ENCODE results near the gene U2AF2. TPM values are rescaled to one million over a fixed set of nuclear protein-coding genes. Genes with fewer than 3 reads are reported as not detected.
A peak's percentile ranks its signal among the peaks of the same experiment; 100 is the strongest.

Gene U2AF2
- total RNA-seq, 2 donors from 2014 or later = 254 to 333 TPM

GRCh38 chr19:55689411-55690108, 34.7 kb downstream of the U2AF2 start:
- no peak for ATAC-seq (replicated peaks)
- Mint-ChIP-seq H3K27me3 (no peaks in the 10 kb centered on the region), H3K27ac (no peak overlapping the region), H3K4me3 (no peak overlapping the region), H3K36me3 (ENCODE audit: low read depth) (peaks cover 56% of the 10 kb centered on the region), H3K9me3 (no peaks in the 10 kb centered on the region), H3K4me1 (no peaks in the 10 kb centered on the region)

DNA sequence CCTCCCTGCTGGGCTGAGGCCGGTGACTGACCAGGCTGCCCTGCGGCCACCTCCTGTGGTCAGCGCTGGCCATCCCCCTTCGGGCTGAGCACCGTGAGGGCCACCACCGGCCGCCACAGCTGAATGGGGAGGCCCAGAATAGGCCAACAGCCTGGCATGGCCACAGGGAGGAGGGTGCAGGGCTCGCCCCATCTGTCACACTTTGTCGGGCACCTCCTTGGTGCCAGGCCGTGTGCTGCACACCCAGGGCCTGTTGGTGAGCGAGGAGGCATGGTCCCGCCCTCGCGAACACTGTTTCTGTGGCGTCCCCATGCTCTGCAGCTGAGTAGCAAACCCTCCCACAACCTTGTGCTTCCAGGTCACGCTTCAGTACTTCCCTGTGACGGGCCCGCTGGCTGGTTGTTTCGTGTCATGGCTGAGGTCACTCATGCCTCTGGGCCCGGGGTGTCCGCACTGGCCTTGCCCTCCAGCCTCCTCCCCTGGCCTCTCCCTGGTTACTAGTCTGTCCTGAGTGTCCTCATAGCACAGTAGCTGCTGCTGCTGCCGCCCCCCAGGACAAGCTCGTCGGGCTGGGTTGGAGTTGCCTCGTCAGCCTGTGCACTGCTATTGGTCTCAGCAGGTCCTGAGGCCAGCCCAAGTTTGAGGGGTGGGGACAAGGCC, 35.4 kb downstream of the U2AF2 start:
- Mint-ChIP-seq H3K4me3 (no peak overlapping the region), H3K27me3 (no peaks in the 10 kb centered on the region), H3K27ac (no peak overlapping the region)

DNA sequence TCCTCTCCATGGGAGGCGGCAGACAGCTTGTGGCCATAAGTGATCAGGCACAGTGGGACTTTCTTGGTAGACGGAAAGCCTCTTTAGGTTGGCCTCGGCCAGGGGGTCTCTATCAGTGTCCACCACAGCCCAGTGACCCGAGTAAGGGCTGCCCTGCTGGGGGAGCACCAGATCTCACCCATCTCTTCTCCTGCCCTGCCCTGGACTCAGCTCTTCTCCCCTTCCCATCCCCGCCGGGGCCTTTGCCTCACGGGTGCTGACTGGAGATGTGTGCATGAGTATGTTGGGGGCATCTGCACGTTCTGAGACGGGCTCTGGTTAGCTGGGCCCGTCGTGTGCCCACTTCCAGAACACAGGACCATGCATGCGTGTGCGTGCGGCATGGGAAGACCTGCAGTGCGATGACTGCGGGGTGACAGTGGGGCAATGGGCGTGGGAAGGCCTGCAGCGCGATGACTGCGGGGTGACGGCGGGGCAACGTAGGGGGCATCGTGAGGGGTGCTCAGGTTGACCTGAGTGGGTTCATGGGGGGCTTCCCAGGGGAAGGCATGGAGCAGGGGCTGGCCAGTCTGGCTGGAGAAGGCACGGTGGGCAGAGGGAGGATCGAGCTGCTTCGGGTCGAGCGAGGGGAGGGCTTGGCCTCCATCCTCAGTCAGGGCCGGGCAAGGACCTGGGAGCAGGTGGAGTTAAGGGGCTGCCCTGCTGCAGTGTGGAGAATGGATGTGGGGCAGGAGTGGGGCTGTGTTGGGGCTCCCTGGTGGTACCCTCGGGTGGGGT, 36.1 kb downstream of the U2AF2 start:
- H3K27me3 Mint-ChIP-seq = no peaks in the 10 kb centered on the region
- no peaks in the 10 kb centered on the region for H3K9me3 Mint-ChIP-seq
- no peak overlapping the region for H3K27ac Mint-ChIP-seq
- no peaks in the 10 kb centered on the region for H3K4me1 Mint-ChIP-seq
- ATAC-seq (replicated peaks) = no peak
- H3K36me3 Mint-ChIP-seq (ENCODE audit: low read depth) = peaks cover 55% of the 10 kb centered on the region
- H3K4me3 Mint-ChIP-seq = no peak overlapping the region

More for the DNA sequence above, 35.4 kb downstream of the U2AF2 start:
- H3K4me1 Mint-ChIP-seq = no peaks in the 10 kb centered on the region
- ATAC-seq (replicated peaks) = no peak
- peaks cover 55% of the 10 kb centered on the region for H3K36me3 Mint-ChIP-seq (ENCODE audit: low read depth)
- no peaks in the 10 kb centered on the region for H3K9me3 Mint-ChIP-seq

GRCh38 chr19:55691561-55692481, 37.0 kb downstream of the U2AF2 start:
- Mint-ChIP-seq H3K4me1 (no peaks in the 10 kb centered on the region), H3K9me3 (no peaks in the 10 kb centered on the region), H3K4me3 (no peak overlapping the region), H3K27me3 (no peaks in the 10 kb centered on the region), H3K27ac (no peak overlapping the region), H3K36me3 (ENCODE audit: low read depth) (peaks cover 57% of the 10 kb centered on the region)
- ATAC-seq (replicated peaks) = no peak

- H3K27ac Mint-ChIP-seq = no peak overlapping the region
- ATAC-seq (replicated peaks) = no peak
- no peak overlapping the region for H3K4me3 Mint-ChIP-seq
- H3K4me1 Mint-ChIP-seq = no peaks in the 10 kb centered on the region
- peaks cover 61% of the 10 kb centered on the region for H3K36me3 Mint-ChIP-seq (ENCODE audit: low read depth)
- no peaks in the 10 kb centered on the region for H3K9me3 Mint-ChIP-seq
- H3K27me3 Mint-ChIP-seq = no peaks in the 10 kb centered on the region
Observed at GRCh38 chr19:55692681-55693081, 37.8 kb downstream of the U2AF2 start.

DNA sequence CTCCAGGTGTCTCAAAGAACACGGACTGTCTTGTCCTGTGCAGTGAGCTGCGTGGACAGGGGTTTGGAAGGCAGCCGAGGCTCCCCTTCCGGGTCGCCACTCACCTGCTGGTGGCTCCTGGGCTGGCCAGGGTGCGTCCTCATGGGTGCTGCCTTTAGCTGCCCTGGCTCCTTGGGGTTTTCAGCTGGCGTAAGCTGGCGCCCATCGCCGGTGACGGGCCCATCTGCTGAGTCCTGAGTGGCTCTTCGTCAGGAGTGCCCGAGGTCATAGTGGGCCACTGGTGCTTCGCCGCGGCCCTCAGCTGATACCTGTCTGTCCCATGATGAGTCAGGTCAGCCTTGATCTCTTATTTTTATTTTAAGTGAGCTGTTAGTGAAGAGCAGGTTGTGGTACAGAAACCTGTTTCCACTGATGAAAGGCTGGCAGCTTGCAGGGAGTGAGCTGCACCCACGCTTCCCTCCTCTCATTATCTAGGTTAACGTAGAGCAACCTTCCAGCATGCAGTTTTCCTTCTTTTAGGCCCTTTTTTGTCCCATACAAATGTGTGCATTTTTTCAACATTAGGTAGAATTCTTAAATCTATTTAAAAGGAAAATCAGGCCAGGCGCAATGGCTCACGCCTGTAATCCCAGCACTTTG, 38.6 kb downstream of the U2AF2 start:
- no peak overlapping the region for H3K27ac Mint-ChIP-seq
- peaks cover 60% of the 10 kb centered on the region for H3K36me3 Mint-ChIP-seq (ENCODE audit: low read depth)
- H3K4me3 Mint-ChIP-seq = no peak overlapping the region
- no peak for ATAC-seq (replicated peaks)
- no peaks in the 10 kb centered on the region for H3K4me1 Mint-ChIP-seq
- no peaks in the 10 kb centered on the region for H3K9me3 Mint-ChIP-seq
- no peaks in the 10 kb centered on the region for H3K27me3 Mint-ChIP-seq

DNA sequence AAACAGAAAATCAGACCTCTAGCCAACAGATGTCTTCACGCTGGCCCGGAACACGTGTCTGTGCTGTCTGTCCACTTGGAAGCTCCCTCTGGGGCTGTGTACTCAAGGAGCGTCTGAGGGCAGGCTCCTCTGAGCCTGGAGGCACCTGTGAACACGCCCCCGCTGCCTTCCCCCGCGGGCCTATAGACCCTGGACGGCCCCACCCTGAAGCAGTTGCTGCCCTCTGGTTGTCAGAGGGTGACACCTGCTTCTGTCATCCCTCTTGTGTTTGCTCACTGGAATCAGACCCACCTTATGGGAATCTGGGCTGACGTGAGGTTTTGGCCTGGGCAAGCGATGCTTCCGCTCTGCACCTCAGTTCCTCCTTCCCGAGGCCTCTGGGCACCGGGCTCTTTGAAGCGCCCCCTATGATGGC, 39.4 kb downstream of the U2AF2 start:
- Mint-ChIP-seq H3K36me3 (ENCODE audit: low read depth) (peaks cover 64% of the 10 kb centered on the region), H3K4me3 (no peak overlapping the region), H3K27ac (no peak overlapping the region), H3K9me3 (no peaks in the 10 kb centered on the region), H3K4me1 (no peaks in the 10 kb centered on the region), H3K27me3 (no peaks in the 10 kb centered on the region)
- ATAC-seq (replicated peaks) = no peak

DNA sequence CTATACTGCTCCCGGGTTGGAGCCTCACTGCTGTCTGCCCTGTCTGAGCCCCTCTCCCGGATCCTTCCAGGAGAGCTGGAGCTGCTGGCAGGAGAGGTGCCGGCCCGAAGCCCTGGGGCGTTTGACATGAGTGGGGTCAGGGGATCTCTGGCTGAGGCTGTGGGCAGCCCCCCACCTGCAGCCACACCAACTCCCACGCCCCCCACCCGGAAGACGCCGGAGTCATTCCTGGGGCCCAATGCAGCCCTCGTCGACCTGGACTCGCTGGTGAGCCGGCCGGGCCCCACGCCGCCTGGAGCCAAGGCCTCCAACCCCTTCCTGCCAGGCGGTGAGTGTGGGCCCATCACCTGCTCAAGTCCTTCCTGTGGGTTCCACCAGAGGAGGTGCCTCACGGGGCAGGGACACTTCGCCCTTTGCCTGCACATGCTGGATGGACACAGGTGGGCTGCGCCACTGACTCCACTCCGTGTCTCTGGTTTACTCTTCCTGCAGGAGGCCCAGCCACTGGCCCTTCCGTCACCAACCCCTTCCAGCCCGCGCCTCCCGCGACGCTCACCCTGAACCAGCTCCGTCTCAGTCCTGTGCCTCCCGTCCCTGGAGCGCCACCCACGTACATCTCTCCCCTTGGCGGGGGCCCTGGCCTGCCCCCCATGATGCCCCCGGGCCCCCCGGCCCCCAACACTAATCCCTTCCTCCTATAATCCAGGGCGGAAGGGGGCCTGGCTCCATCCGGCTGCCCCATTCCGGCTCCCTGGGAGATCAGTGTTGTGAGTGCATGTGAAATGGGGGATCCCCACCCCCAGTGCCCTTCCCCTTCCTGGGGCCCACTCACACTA, 40.0 kb downstream of the U2AF2 start:
- Mint-ChIP-seq H3K27me3 (no peaks in the 10 kb centered on the region), H3K4me3 (no peak overlapping the region), H3K9me3 (no peaks in the 10 kb centered on the region), H3K4me1 (no peaks in the 10 kb centered on the region), H3K27ac (no peak overlapping the region), H3K36me3 (ENCODE audit: low read depth) (peaks cover 64% of the 10 kb centered on the region)
- no peak for ATAC-seq (replicated peaks)

DNA sequence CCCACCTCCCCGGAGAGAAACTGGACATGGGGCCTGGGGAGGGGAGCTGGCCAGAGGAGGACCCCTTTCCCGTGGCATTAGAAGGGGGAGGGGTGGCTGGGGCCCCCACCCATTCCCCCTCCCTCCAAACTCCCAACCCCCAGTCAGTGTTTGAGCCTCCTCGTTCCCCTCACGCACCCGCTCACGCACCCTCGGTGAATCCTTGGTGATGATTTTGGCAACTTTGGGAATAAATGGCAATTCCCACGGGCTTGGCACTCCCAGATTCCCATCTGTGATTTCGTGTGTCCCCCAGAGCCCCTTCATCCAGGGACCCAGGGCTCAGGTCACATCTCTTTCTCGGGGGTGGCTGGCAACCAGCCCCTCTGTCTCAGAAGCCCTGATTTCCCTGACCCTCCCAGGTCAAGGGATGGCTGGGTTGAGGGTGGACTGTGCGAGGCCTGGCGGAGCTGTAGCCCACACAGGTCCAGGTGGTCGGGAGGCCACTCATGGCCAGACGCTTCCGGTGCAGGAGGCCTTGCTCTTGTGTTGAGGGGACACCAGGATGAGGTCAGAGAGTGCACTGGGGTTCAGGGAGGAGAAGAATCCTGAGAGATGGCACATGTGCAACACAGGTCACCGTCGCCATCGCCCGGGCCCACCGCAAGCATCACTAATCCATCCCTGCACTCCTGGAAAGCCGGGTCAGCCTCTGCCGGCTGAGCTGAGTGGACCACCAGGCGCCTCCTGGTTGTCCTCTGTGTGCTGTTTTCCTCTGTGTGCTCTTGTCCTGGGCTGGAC, 40.9 kb downstream of the U2AF2 start:
- Mint-ChIP-seq H3K4me1 (no peaks in the 10 kb centered on the region), H3K36me3 (ENCODE audit: low read depth) (peaks cover 70% of the 10 kb centered on the region), H3K9me3 (no peaks in the 10 kb centered on the region)

DNA sequence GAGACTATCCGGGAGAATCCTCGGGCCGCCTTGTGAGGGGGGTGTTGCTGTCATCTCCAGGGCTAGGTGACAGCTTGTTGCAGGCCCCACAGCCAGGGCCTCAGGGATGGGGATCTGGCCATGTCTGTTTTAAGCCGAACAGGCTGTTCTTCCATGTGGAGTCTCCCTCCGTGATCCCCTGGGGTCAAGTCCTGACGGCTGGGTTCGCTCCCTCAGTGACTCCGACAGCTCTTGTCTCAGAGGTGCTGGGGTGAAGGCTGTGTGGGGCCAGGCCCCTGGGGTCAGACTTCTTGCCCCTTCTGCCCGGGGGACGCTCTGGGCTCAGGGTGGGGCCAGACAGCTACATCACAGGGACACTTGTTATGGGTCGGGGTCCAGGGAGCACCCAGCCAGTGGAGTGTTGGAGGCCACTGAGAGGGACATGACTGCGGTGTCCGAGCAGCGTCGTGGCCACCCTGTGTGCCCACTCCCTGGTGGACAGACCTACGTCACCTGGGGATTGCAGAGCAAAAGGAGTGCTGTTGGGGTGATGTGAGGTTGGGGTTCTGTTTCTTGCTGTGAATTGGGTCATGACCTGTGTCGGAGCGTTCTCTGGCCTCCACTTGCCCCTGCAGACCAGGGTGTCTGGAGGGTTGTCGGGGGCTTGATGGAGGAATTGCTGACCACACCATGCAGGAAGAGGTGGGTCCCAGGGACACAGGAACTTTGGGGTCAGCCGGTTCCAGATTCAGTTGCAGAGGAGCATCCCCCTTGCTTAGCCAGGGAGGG, 41.6 kb downstream of the U2AF2 start:
- peak overlapping the region; percentile 10 for H3K27ac Mint-ChIP-seq
- H3K27me3 Mint-ChIP-seq = no peaks in the 10 kb centered on the region
- no peaks in the 10 kb centered on the region for H3K4me1 Mint-ChIP-seq
- H3K9me3 Mint-ChIP-seq = no peaks in the 10 kb centered on the region
- H3K36me3 Mint-ChIP-seq (ENCODE audit: low read depth) = peaks cover 71% of the 10 kb centered on the region
- no peak overlapping the region for H3K4me3 Mint-ChIP-seq
- no peak for ATAC-seq (replicated peaks)

More for the DNA sequence above, 40.9 kb downstream of the U2AF2 start:
- ATAC-seq (replicated peaks) = no peak
- H3K27me3 Mint-ChIP-seq = no peaks in the 10 kb centered on the region
- H3K27ac Mint-ChIP-seq = no peak overlapping the region
- no peak overlapping the region for H3K4me3 Mint-ChIP-seq

DNA sequence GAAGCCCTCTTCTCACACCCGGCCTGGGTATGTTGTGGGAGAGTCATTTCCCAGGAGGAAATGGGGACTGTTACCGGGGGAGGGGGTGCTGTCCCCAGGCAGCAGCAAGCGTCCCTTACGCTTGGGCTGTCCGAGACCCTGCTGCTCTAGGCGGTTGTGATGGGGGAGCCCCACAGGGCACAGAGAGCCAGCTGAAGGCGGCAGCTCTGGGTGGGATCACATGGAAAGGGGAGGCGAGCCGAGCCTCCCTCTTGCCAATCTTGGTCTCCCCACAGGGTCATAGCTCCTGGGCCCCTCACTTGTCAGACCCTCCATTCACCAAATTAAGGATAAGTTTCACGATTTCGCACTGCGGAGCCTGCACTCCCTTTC, 42.2 kb downstream of the U2AF2 start:
- Mint-ChIP-seq H3K4me1 (no peaks in the 10 kb centered on the region), H3K36me3 (ENCODE audit: low read depth) (peaks cover 71% of the 10 kb centered on the region), H3K9me3 (no peaks in the 10 kb centered on the region), H3K27me3 (no peaks in the 10 kb centered on the region), H3K27ac (peak overlapping the region; percentile 10), H3K4me3 (no peak overlapping the region)
- ATAC-seq (replicated peaks) = no peak

GRCh38 chr19:55697698-55698097, 42.9 kb downstream of the U2AF2 start:
- Mint-ChIP-seq H3K27ac (no peak overlapping the region), H3K4me3 (no peak overlapping the region), H3K4me1 (no peaks in the 10 kb centered on the region), H3K27me3 (no peaks in the 10 kb centered on the region), H3K9me3 (no peaks in the 10 kb centered on the region), H3K36me3 (ENCODE audit: low read depth) (peaks cover 71% of the 10 kb centered on the region)
- ATAC-seq (replicated peaks) = no peak
